Stimulated activated CD4-positive, alpha-beta T cell treated with anti-CD3 and anti-CD28 coated beads, Interleukin-1b, Interleukin-23, amount 100 ng/mL, for 48 hours (primary cell): Measurements from ENCODE around the gene FRMD8.
"Not testable (repeated sequence)": the region's sequence is repeated elsewhere in the genome, so short reads cannot be mapped to it uniquely, and the experiment has no call there.

ENCODE experiments used
- DNase-seq: peaks from one replicate; pipeline ENCODE4 v3.0.0-alpha.2; 2020

FRMD8 gene

GRCh38 chr11:65395961-65396530 lies 9.6 kb downstream of the FRMD8 start:
- DNase-seq: no peak

- no peak for DNase-seq
Observed at GRCh38 chr11:65396769-65397745, 10.6 kb downstream of the FRMD8 start.

DNA sequence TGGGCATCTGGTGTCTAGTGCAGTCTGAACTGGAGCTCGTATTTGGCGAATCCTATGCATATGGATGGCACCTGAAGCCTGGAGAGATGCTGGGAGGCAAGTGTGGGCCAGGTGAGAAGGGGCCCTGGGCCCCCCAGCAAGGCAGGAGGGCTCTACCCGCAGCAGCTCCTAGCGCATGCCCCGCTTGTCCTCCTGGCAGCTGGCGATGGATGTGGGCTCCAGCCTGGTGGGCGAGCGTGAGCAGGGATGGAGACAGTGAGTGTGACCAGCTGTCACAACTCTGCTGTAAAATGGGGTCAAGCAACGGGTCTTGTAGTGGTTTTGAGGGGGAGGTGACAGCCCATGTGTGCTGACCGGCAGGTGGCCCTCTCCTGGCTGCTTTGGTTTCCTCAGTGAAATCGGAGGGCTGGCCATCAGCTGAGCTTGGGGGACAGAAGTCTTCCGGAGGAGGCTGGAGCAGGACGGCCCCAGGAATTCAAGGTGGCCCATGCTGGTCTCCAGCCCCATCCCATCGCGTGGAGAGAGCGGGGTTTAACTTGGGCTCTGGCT lies 12.0 kb downstream of the FRMD8 start:
- DNase-seq: no peak

- DNase-seq: no peak
Observed at GRCh38 chr11:65399249-65399648, 12.8 kb downstream of the FRMD8 start.

DNA sequence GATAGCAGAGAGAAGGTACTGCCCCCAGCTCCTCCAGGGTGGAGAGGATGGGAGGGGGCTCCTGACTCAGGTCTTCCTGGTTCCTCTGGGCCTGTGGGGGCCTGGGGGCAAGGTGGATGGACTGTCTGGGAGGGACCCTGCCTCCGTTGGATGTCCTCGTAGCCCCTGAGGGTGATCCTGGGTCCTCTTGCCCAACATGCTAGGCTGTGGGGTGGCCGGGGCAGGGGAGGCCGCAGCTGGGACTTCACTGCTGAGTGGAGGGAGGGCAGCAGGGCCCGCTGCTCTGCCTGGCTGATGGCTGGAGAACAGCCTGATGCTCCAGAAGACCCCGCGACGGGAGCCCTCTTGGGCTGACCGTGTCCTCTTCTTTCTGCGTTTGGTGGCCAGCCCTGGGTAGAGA lies 13.4 kb downstream of the FRMD8 start:
- no peak for DNase-seq

DNA sequence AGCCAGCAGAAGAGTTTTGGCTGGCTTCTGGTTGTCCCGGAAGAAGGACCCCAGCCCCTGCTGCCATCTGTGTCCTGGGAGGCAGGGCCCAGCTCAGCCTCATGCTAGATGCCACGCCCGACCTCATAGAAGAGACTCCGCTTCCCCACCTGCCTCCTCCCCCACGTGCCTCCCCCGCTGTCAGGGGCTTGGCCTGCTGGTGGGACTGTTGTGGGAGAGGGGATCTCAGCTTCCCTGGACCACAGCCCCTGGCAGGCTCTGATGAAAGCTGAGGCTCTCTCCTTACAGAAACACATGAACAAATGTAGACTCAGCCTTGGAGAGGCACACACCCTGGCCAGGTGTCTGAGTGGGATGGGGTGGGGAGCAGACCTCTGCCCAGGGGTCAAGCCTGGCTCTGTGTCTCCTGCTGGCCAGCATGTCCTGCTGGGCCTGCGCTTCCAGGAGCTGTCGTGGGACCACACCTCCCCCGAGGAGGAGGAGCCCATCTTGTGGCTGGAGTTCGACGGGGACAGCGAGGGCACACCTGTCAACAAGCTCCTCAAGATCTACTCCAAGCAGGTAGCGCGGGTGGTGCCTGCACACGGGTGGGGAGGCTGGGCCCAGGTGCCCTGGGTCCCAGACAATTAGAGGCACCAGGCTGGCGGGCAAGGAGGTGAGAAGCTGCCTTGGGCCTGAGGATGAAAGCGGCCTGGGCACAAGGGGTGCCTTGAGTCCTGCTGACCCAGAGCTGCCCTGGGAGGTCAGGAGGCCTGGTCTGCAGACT lies 14.1 kb downstream of the FRMD8 start:
- DNase-seq: no peak

DNA sequence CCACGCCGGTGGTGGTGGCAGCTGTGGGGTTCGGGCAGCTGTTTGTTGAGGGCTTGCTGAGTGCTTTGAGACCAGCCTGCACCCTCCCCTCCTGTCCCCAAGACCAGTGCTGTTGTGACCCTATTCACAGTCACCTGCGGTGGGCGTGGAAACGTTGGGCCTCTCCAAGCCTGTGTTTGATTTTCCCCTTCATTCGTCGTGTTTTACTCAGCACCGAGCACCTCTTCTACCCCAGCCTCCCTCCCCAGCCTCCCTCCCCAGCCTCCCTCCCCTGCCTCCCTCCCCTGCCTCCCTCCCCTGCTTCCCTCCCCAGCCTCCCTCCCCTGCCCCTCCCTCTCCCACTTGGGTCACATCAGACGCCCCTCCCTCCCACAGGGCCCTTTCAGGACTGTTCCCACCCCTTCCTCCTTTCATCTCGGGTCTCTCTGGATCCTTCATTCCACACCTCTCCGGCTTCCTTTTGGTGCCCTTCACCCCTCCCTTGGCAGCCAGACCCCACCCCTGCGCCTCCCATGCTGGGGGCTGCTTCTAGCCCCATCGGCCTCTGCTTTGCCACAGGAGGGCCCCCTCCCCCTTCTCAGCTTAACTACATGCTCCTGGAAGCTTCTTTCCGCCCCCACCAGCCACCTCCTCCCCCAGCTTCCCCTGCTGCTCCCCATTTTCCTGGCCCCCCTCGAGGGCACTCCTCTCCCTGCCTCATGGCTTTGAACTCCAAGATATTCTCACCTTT lies 14.8 kb downstream of the FRMD8 start:
- no peak for DNase-seq

GRCh38 chr11:65401803-65402248 lies 15.4 kb downstream of the FRMD8 start:
- no peak for DNase-seq

- no peak for DNase-seq
Observed at GRCh38 chr11:65402790-65403189, 16.4 kb downstream of the FRMD8 start.

DNA sequence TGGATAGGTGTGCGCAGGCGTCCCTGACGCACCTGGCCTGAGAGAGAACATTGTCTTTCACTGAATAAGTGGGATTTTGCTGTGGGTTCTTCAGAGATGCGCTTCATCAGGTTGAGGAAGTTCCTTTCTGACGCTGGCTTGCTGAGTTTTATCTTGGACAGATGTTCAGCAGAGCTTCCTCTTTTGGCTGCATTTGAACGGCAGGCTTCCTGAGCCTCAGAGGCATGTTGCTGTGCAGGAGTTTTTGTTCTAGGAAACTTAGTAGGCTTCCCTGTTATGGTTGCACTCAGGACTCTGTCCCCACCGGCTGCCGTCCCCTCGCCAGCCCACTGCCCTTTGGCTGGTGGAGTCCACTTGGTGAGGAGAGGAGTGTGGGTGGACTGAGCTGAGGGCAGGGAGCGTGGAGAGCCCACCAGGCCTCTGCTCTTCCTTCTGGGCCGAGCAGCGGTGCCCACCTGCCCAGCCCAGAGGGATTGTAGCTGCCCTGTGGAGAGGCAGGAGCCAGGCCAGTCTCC lies 17.2 kb downstream of the FRMD8 start:
- no peak for DNase-seq

- DNase-seq: no peak
Observed at GRCh38 chr11:65404210-65404609, 17.8 kb downstream of the FRMD8 start.

DNA sequence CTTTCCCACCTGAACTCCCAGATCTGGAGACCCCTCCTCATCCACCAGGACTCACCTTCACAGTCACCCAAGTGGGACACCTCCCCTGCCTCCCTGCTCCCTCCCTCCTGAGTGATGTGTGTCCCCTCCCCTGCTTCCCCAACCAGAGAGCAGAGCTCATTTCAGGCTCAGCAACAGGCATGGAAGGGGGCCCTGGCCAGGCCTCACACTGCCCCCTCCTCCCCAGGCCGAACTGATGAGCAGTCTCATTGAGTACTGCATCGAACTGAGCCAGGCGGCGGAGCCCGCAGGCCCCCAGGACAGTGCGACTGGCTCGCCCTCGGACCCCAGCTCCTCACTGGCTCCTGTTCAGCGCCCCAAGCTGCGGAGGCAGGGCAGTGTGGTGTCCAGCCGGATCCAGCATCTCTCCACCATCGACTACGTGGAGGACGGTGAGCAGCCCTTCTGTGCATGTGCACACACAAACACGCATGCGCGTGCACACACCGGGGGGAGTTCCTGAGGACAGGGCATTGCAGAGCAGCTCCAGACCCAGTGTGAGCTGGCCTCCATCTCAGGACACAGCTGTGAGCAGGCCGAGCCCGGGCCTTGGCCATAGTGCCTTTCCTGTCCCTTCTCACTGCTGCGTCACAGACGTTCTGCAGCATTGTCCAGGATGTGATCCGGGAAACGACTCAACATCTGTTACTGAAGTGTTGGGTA lies 18.4 kb downstream of the FRMD8 start:
- DNase-seq: no peak

DNA sequence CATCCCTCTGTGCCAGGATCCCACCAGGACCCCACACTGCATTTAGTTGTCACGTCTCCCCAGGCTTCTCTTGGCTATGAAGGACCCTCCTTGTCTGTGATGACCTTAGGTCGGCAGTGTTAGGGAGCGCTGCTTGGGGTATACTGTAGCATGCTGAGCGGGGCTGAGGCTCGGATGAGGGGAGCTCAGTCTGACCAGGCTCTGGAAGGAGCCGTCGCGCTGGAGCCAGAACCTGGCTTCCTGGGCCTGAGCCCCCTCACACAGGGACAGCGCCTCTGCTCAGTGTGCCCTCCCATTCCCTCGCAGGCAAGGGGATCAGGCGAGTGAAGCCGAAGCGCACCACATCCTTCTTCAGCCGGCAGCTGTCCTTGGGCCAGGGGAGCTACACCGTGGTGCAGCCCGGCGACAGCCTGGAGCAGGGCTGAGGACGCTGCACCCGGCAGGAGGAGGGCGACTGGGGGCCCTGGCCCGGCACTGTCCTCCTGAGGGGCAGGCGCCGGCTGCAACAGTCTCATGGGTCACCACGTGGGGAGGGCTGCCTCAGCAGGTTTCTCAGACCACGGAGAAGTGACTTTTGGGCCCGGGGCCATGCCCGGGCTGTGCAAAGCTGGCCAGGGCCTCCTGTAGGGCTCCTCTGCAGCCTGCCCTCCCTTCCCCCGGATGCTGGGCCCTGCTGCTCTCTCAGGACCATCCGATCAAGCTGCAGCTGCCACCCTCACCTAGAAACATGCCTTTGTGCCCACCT lies 24.7 kb downstream of the FRMD8 start:
- DNase-seq: no peak

GRCh38 chr11:65411681-65412070 lies 25.2 kb downstream of the FRMD8 start:
- DNase-seq: no peak

DNA sequence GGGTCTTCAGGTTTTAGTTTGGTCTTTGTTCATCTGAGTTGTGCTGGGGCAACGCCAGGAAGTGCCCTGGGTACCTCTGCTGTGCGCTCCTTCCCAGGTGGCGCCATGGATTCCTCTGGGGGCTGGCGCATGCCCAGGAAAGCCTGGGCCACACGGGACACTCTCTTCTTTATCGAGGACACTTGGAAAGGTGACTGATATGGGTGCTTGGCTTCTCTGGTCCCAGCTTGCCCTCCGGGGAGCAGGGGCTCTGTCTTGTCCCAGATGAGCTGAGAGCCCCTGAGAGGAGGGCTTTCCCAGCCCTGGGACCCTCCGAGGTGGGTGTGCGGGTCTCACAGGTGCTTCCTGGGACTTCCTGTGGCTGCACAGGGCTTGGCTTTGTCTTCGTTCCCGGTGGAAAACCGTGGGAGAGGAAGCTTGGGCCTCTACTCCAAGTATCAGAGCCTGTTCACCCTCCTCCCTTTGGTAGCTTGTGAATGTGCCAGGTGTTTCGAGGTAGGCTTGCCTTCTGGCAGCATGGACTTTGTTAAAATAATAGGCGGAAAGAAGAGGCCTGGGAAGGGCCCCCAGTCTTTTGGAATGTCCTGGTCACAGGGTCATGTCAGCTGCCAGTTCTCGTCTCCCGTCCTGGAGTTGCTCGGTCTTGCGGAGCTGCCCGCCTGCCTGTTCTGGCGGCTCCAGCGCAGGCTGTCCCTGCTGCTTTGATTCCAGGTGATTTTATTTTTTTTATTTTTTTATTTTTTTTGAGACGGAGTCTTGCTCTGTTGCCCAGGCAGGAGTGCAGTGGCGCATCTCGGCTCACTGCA lies 26.0 kb downstream of the FRMD8 start:
- no peak for DNase-seq

- not testable (repeated sequence) for DNase-seq
Observed at GRCh38 chr11:65413077-65413664, 26.7 kb downstream of the FRMD8 start.

- DNase-seq: no peak
Observed at GRCh38 chr11:65414776-65415498, 28.5 kb downstream of the FRMD8 start.

DNA sequence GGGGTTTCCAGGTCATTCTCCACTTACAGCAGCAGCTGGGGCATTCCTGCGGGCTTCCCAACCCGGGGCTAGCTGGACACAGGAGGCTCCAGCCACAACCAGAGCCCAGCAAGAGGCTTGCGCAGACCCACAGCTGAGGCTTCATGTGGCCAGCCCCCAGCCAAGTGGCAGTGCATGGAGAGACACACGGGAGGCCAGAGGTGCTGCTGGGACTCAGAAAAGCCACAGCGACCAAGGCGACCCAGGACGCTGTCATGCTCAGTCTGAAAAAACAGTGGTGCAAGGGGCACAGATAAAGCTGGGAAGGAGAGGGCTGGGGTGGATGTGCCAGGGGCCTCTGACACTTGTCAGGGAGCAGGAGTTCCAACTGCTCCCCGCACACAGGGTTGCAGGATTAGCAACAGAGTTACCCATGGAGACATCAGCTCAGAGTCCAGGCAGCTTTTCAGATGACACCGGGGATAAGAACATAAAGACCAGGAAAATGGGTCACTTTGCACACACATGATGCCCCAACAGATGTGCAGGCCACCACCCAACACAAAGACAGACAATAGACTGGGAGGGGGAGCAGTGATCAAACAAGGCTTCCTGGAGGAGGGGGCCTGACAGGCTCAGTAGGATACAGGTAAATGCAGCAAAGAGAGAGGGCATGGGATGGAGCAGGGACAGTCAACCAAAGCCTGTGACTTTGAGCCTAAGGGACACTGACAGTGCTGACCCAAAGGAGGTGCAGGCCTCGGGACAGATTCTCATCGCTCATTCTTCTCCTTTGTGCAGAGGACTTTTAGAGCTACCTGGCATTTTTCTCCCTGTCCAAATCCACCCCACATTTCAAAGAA lies 29.3 kb downstream of the FRMD8 start:
- DNase-seq: no peak
